SK-N-SH (cell line): ENCODE measurements around the gene LDB2. TPM values are rescaled to one million over a fixed set of nuclear protein-coding genes. Genes with fewer than 3 reads are reported as not detected.

Experiments used
- CTCF ChIA-PET: fragments of 300-600, 350-600 bp; formaldehyde crosslinking; extraction: SDS; loops from one replicate; lab custom pipeline; 2021; lab: Yijun Ruan, JAX
- POLR2A ChIA-PET: fragments of 350-600 bp; sonication (Branson Sonifier 250); formaldehyde crosslinking; extraction: SDS; loops from one replicate; lab custom pipeline; 2020; ENCODE audit warnings: antibody characterized with exemption, inconsistent platforms; lab: Yijun Ruan, JAX
- DNase-seq: peaks from one replicate; pipeline ENCODE4 v3.0.0; 2012
- H2AFZ ChIP-seq: fragments of 200-600 bp; sonication (generic); 2 replicates; pipeline ENCODE4 v1.8.1; 2016; ENCODE audit warnings: antibody characterized with exemption, mild to moderate bottlenecking, low read depth
- H3F3A ChIP-seq: fragments of 200-600 bp; sonication (generic); replicated peaks from 2 replicates; pipeline ENCODE3; 2016; ENCODE audit warnings: antibody characterized with exemption, mild to moderate bottlenecking; ENCODE audit not compliant: insufficient read depth
- H3K27ac ChIP-seq, 2 experiments: fragments of 200-500 bp in 1 of 2; fragments of 200-600 bp in 1 of 2; sonication (Bioruptor generic) in 1 of 2; sonication (generic), shearing (Covaris generic) in 1 of 2; 2 replicates each; pipeline versions ENCODE4 v1.5.1 to v1.6.1; 2014 to 2016; ENCODE audit warnings: low read depth in 2 of 2, inconsistent platforms in 1 of 2, low read length in 1 of 2, mild to moderate bottlenecking in 1 of 2, mixed read lengths in 1 of 2
- H3K27me3 ChIP-seq: fragments of 200-600 bp; sonication (generic), shearing (Covaris generic); 2 replicates; pipeline ENCODE4 v1.6.1; 2016; ENCODE audit warnings: mixed run types; ENCODE audit not compliant: insufficient read depth
- H3K36me3 ChIP-seq, 2 experiments: fragments of 200-500 bp in 1 of 2; fragments of 200-600 bp in 1 of 2; sonication (Bioruptor generic) in 1 of 2; sonication (generic) in 1 of 2; replicated peaks in 1 of 2; 2 replicates each; pipeline versions ENCODE3 to v1.5.1; 2014 to 2016; ENCODE audit warnings: low read length in 1 of 2, mild to moderate bottlenecking in 1 of 2; ENCODE audit not compliant: insufficient read depth in 2 of 2, control insufficient read depth in 1 of 2
- H3K4me1 ChIP-seq, 2 experiments: fragments of 200-500 bp in 1 of 2; fragments of 200-600 bp in 1 of 2; sonication (Bioruptor generic) in 1 of 2; sonication (generic), shearing (Covaris generic) in 1 of 2; 2 replicates each; pipeline versions ENCODE4 v1.5.1 to v1.6.1; 2014 to 2016; ENCODE audit warnings: low read depth in 1 of 2, low read length in 1 of 2, mixed run types in 1 of 2; ENCODE audit not compliant: insufficient read depth in 2 of 2, control insufficient read depth in 1 of 2
- H3K4me2 ChIP-seq: fragments of 200-600 bp; sonication (generic), shearing (Covaris generic); 2 replicates; pipeline ENCODE4 v1.6.1; 2017; ENCODE audit warnings: mixed run types
- H3K4me3 ChIP-seq, 2 experiments: fragments of 200-500 bp in 1 of 2; fragments of 200-600 bp in 1 of 2; sonication (Bioruptor generic) in 1 of 2; sonication (generic), shearing (Covaris generic) in 1 of 2; 2 replicates each; pipeline versions ENCODE4 v1.5.1 to v1.8.1; 2014 to 2016; ENCODE audit warnings: low read depth in 2 of 2, inconsistent platforms in 1 of 2, low read length in 1 of 2, mild to moderate bottlenecking in 1 of 2, mixed read lengths in 1 of 2, moderate library complexity in 1 of 2
- H3K79me2 ChIP-seq: fragments of 200-600 bp; sonication (generic); 2 replicates; pipeline ENCODE4 v1.8.1; 2017; ENCODE audit warnings: mild to moderate bottlenecking; ENCODE audit not compliant: insufficient read depth
- H3K9ac ChIP-seq: fragments of 200-600 bp; sonication (generic); 2 replicates; pipeline ENCODE4 v1.6.1; 2017; ENCODE audit warnings: mixed run types
- H3K9me2 ChIP-seq: fragments of 200-600 bp; sonication (generic); 2 replicates; pipeline ENCODE4 v1.6.1; 2017; ENCODE audit warnings: mixed run types
- H3K9me3 ChIP-seq: fragments of 200-600 bp; sonication (generic); 2 replicates; pipeline ENCODE4 v1.6.1; 2017; ENCODE audit warnings: mixed run types, mild to moderate bottlenecking, moderate library complexity
- H4K20me1 ChIP-seq: fragments of 200-600 bp; sonication (generic); 2 replicates; pipeline ENCODE4 v1.6.1; 2017; ENCODE audit warnings: mild to moderate bottlenecking, mixed run types; ENCODE audit not compliant: insufficient read depth
- CHD2 ChIP-seq: fragments of 150-350 bp; IDR thresholded peaks from 2 replicates; pipeline ENCODE4 v1.6.1; 2018; ENCODE audit warnings: low read length; ENCODE audit not compliant: partially characterized antibody
- ELF1 ChIP-seq: IDR thresholded peaks from 2 replicates; pipeline ENCODE4 v1.4.0; 2012
- EP300 ChIP-seq, 2 experiments: IDR thresholded peaks; 2 replicates each; pipeline versions ENCODE4 v1.4.0 to v1.6.1; 2012; ENCODE audit warnings: borderline replicate concordance in 1 of 2, low read depth in 1 of 2, low read length in 1 of 2
- EZH2phosphoT487 ChIP-seq: fragments of 200-600 bp; sonication (generic); IDR thresholded peaks from 2 replicates; pipeline ENCODE4 v1.6.1; 2017; ENCODE audit warnings: low read depth, mixed run types, mild to moderate bottlenecking, antibody characterized with exemption, moderate library complexity, borderline replicate concordance
- FOSL2 ChIP-seq: IDR thresholded peaks from 2 replicates; pipeline ENCODE4 v1.4.0; 2012; ENCODE audit warnings: low read depth, mild to moderate bottlenecking, moderate library complexity, borderline replicate concordance
- FOXJ3 ChIP-seq: sonication (generic); formaldehyde crosslinking; IDR thresholded peaks from 2 replicates; pipeline ENCODE4 v1.5.1; 2020; ENCODE audit warnings: mild to moderate bottlenecking, missing genetic modification reagents
- FOXM1 ChIP-seq: IDR thresholded peaks from 2 replicates; pipeline ENCODE4 v1.4.0; 2012; ENCODE audit warnings: low read depth, mild to moderate bottlenecking
- GATA2 ChIP-seq: sonication (generic); formaldehyde crosslinking; IDR thresholded peaks from 2 replicates; pipeline ENCODE4 v1.5.0; 2020; ENCODE audit warnings: mild to moderate bottlenecking, missing genetic modification reagents
- JUND ChIP-seq: IDR thresholded peaks from 2 replicates; pipeline ENCODE4 v1.4.0; 2012
- POLR2AphosphoS5 ChIP-seq: IDR thresholded peaks from 2 replicates; pipeline ENCODE4 v1.6.1; 2012; ENCODE audit warnings: low read depth, low read length
- RAD21 ChIP-seq: IDR thresholded peaks from 2 replicates; pipeline ENCODE4 v1.6.1; 2012; ENCODE audit warnings: mild to moderate bottlenecking, low read length
- RCOR1 ChIP-seq: fragments of 150-350 bp; IDR thresholded peaks from 2 replicates; pipeline ENCODE4 v1.6.1; 2017; ENCODE audit warnings: antibody characterized with exemption, low read length
- SIN3A ChIP-seq: IDR thresholded peaks from 2 replicates; pipeline ENCODE4 v1.6.1; 2012; ENCODE audit warnings: low read depth, mild to moderate bottlenecking, low read length, moderate library complexity, borderline replicate concordance
- SMC3 ChIP-seq: IDR thresholded peaks from 2 replicates; pipeline ENCODE4 v1.6.1; 2012; ENCODE audit warnings: low read depth, low read length, improper control_type of control experiment
- TAF1 ChIP-seq: IDR thresholded peaks from 2 replicates; pipeline ENCODE4 v1.6.1; 2012; ENCODE audit warnings: low read depth, mild to moderate bottlenecking, low read length, moderate library complexity, borderline replicate concordance
- TCF12 ChIP-seq: IDR thresholded peaks from 2 replicates; pipeline ENCODE4 v1.4.0; 2012
- TEAD4 ChIP-seq: IDR thresholded peaks from 2 replicates; pipeline ENCODE4 v1.4.0; 2012; ENCODE audit warnings: mild to moderate bottlenecking, borderline replicate concordance; ENCODE audit not compliant: insufficient read depth
- WGBS: methylation state at CpG from one replicate; pipeline ENCODE4 v1.1.6; 2017; ENCODE audit warnings: low lambda C conversion rate; 5-methylcytosine and 5-hydroxymethylcytosine counted together
- polyA plus RNA-seq, 3 experiments: library from polyadenylated mRNA; depleted of rRNA; stranded (reverse); fragments of >200 nt; gene quantifications; 2 replicates each; pipeline ENCODE4 v1.2.3, GENCODE V29; 2012
- TF ChIP-seq, protein P1 (sequence below): IDR thresholded peaks from 2 replicates; pipeline ENCODE4 v1.4.0; 2012; ENCODE audit warnings: low read depth, borderline replicate concordance
- TF ChIP-seq, protein P2 (sequence below): fragments of 150-350 bp; IDR thresholded peaks from 2 replicates; pipeline ENCODE4 v1.6.1; 2016; ENCODE audit warnings: mild to moderate bottlenecking, low read depth, low read length
- TF ChIP-seq, protein P3 (sequence below): fragments of 200-600 bp; sonication (generic); IDR thresholded peaks from 2 replicates; pipeline ENCODE4 v1.6.1; 2017; ENCODE audit warnings: antibody characterized with exemption, mild to moderate bottlenecking, moderate library complexity
- TF ChIP-seq, protein P4 (sequence below): IDR thresholded peaks from 2 replicates; pipeline ENCODE4 v1.4.0; 2012; ENCODE audit warnings: low read depth, borderline replicate concordance
- TF ChIP-seq, protein P5 (sequence below): IDR thresholded peaks from 2 replicates; pipeline ENCODE4 v1.4.0; 2012; ENCODE audit warnings: low read depth
- TF ChIP-seq, protein P6 (sequence below): fragments of 150-350 bp; IDR thresholded peaks from 2 replicates; pipeline ENCODE4 v1.6.1; 2017; ENCODE audit warnings: antibody characterized with exemption, low read length, low read depth, borderline replicate concordance

Gene LDB2
- polyA plus RNA-seq, 1 of the 3 experiments (the other 2 are of a cell fraction), result 11.0 TPM

DNA sequence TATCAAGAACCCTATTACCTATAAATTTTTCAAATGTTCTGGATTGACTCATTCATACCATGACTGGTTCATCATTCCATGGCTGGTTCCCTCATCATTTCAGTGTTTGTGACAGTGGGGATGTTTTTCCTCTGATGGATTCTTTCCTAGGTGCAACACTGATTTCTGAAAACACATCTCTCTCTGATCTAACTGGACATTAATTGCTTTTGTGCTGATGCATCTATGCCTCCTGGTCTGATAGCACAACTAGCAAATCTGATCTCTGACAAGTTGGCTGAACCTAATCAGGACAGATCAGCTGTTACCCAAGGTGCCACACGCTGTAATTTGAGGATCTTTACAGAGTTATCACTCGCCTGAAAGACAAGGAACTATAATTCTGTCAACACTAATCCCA, 140.2 kb downstream of the LDB2 start (continued):
- TF ChIP-seq TEAD4, result no peak
- TF ChIP-seq EZH2phosphoT487, result no peak
- TF ChIP-seq FOSL2, result peak; percentile 23; the same call in 1 of the 2 replicates
- peak; percentile 43 for TF ChIP-seq JUND
- no peak for TF ChIP-seq TAF1
- no peak for TF ChIP-seq SIN3A
- TF ChIP-seq, protein P1, sequence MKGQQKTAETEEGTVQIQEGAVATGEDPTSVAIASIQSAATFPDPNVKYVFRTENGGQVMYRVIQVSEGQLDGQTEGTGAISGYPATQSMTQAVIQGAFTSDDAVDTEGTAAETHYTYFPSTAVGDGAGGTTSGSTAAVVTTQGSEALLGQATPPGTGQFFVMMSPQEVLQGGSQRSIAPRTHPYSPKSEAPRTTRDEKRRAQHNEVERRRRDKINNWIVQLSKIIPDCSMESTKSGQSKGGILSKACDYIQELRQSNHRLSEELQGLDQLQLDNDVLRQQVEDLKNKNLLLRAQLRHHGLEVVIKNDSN, result no peak
- TF ChIP-seq CHD2, result no peak
- no peak for TF ChIP-seq GATA2 (CRISPR knock-in tag)
- TF ChIP-seq, protein P2, sequence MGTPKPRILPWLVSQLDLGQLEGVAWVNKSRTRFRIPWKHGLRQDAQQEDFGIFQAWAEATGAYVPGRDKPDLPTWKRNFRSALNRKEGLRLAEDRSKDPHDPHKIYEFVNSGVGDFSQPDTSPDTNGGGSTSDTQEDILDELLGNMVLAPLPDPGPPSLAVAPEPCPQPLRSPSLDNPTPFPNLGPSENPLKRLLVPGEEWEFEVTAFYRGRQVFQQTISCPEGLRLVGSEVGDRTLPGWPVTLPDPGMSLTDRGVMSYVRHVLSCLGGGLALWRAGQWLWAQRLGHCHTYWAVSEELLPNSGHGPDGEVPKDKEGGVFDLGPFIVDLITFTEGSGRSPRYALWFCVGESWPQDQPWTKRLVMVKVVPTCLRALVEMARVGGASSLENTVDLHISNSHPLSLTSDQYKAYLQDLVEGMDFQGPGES, result no peak

DNA sequence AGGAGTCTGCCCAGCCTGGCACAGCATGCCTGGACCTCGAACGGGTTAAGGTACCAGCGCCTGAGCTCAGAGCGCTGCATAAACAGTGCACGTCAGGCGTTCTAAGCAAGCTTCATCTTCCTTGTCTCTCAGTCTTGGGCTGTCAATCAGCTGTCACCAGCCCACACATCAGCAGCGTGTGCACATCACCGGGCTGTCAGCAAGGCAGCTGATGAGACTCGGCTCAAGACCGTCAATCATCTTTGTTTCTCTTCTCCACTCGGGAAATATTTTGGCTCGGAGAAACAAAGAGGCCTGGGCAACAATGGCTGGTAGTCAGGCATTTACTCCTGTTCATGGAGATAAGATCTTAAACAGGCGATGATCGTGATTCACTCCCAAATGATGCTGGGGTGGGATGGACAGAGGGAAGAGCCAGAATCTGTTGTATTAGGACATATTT, 141.3 kb downstream of the LDB2 start:
- Histone ChIP-seq H3K9me3 (no peaks in the 10 kb centered on the region), H4K20me1 (no peaks in the 10 kb centered on the region), H3K27ac (peak overlapping the region; percentile 16 to 74; a peak in 3 of 4 replicates), H3K4me2 (peak overlapping the region; percentile 62), H3K36me3 (no peaks in the 10 kb centered on the region), H3K4me3 (peak overlapping the region; percentile 10 to 26; a peak in 2 of 4 replicates), H3K9me2 (no peaks in the 10 kb centered on the region), H3K27me3 (no peaks in the 10 kb centered on the region), H2AFZ (peak overlapping the region; percentile 39; the same call in 1 of the 2 replicates), H3K79me2 (no peaks in the 10 kb centered on the region), H3F3A (peaks cover 8% of the 10 kb centered on the region), H3K4me1 (peaks cover 6 to 29% of the 10 kb centered on the region in 2 experiments), H3K9ac (peak overlapping the region; percentile 33; the same call in 1 of the 2 replicates)
- peak; percentile 15 for DNase-seq
- ChIA-PET POLR2A (no interaction called here), CTCF (interaction anchor here (1.0 to 1.1 kb wide), 2 partner anchors 114 to 691 kb away, joined by 3 to 4 read pairs; no protein-coding TSS in a partner anchor)
- WGBS, result 5% methylated on average over 9 of the region's 14 CpGs
- TF ChIP-seq ELF1 (no peak), EP300 (IDR thresholded peaks at IDR 0.05; ENCODE audit: borderline replicate concordance in 1 of 2, low read depth in 1 of 2, low read length in 1 of 2) (peak; percentile 35 to 79; a peak in 2 of 4 replicates), CHD2 (no peak), SMC3 (no peak), TEAD4 (peak; percentile 73; the same call in 1 of the 2 replicates), JUND (peak; percentile 94), SIN3A (no peak), TAF1 (no peak), TCF12 (peak; percentile 84), GATA2 (CRISPR knock-in tag) (no peak), FOXM1 (0 out of 2 replicates have a peak, but pooled peaks have one; percentile 57), RAD21 (no peak), FOXJ3 (CRISPR knock-in tag) (no peak), POLR2AphosphoS5 (no peak), RCOR1 (no peak)
- TF ChIP-seq, protein P3, sequence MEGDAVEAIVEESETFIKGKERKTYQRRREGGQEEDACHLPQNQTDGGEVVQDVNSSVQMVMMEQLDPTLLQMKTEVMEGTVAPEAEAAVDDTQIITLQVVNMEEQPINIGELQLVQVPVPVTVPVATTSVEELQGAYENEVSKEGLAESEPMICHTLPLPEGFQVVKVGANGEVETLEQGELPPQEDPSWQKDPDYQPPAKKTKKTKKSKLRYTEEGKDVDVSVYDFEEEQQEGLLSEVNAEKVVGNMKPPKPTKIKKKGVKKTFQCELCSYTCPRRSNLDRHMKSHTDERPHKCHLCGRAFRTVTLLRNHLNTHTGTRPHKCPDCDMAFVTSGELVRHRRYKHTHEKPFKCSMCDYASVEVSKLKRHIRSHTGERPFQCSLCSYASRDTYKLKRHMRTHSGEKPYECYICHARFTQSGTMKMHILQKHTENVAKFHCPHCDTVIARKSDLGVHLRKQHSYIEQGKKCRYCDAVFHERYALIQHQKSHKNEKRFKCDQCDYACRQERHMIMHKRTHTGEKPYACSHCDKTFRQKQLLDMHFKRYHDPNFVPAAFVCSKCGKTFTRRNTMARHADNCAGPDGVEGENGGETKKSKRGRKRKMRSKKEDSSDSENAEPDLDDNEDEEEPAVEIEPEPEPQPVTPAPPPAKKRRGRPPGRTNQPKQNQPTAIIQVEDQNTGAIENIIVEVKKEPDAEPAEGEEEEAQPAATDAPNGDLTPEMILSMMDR, result no peak
- TF ChIP-seq, protein P2, result no peak
- TF ChIP-seq, protein P4, sequence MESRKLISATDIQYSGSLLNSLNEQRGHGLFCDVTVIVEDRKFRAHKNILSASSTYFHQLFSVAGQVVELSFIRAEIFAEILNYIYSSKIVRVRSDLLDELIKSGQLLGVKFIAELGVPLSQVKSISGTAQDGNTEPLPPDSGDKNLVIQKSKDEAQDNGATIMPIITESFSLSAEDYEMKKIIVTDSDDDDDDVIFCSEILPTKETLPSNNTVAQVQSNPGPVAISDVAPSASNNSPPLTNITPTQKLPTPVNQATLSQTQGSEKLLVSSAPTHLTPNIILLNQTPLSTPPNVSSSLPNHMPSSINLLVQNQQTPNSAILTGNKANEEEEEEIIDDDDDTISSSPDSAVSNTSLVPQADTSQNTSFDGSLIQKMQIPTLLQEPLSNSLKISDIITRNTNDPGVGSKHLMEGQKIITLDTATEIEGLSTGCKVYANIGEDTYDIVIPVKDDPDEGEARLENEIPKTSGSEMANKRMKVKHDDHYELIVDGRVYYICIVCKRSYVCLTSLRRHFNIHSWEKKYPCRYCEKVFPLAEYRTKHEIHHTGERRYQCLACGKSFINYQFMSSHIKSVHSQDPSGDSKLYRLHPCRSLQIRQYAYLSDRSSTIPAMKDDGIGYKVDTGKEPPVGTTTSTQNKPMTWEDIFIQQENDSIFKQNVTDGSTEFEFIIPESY, result 0 out of 2 replicates have a peak, but pooled peaks have one; percentile 16
- TF ChIP-seq, protein P5, sequence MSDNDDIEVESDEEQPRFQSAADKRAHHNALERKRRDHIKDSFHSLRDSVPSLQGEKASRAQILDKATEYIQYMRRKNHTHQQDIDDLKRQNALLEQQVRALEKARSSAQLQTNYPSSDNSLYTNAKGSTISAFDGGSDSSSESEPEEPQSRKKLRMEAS, result no peak
- TF ChIP-seq, protein P6, sequence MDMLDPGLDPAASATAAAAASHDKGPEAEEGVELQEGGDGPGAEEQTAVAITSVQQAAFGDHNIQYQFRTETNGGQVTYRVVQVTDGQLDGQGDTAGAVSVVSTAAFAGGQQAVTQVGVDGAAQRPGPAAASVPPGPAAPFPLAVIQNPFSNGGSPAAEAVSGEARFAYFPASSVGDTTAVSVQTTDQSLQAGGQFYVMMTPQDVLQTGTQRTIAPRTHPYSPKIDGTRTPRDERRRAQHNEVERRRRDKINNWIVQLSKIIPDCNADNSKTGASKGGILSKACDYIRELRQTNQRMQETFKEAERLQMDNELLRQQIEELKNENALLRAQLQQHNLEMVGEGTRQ, result no peak
